Suprapubic skin (tissue), 4 donors: ENCODE measurements around the gene ZNF804A. TPM values are rescaled to one million over a fixed set of nuclear protein-coding genes. Genes with fewer than 3 reads are reported as not detected.

Experiments used
- DNase-seq, 2 donors: peaks; one replicate each; pipeline ENCODE4 v3.0.0-alpha.2; 2019; ENCODE audit warnings: low spot score in 2 of 2
- H3K27ac ChIP-seq: fragments of 200-600 bp; sonication (generic); one replicate; pipeline ENCODE4 v1.5.1; 2019
- H3K27me3 ChIP-seq: fragments of 200-600 bp; sonication (generic); one replicate; pipeline ENCODE4 v1.5.1; 2019
- H3K36me3 ChIP-seq: fragments of 200-600 bp; sonication (generic); one replicate; pipeline ENCODE4 v1.5.1; 2019
- H3K4me1 ChIP-seq: fragments of 200-600 bp; sonication (generic); one replicate; pipeline ENCODE4 v1.5.1; 2019
- H3K4me3 ChIP-seq: fragments of 200-600 bp; sonication (generic); one replicate; pipeline ENCODE4 v1.5.1; 2019; ENCODE audit warnings: mild to moderate bottlenecking
- H3K9me3 ChIP-seq: fragments of 200-600 bp; sonication (generic); one replicate; pipeline ENCODE4 v1.5.1; 2019
- EP300 ChIP-seq: sonication (generic); formaldehyde crosslinking; IDR thresholded peaks from one replicate; pipeline ENCODE4 v1.6.1; 2017; ENCODE audit warnings: antibody characterized with exemption
- POLR2A ChIP-seq, 2 donors: fragments of 450-650 bp; IDR thresholded peaks; one replicate each; pipeline ENCODE4 v1.6.1; 2017; ENCODE audit warnings: antibody characterized with exemption in 2 of 2, mild to moderate bottlenecking in 2 of 2, moderate library complexity in 2 of 2
- POLR2AphosphoS5 ChIP-seq, 3 donors: sonication (generic); formaldehyde crosslinking; IDR thresholded peaks; one replicate each; pipeline ENCODE4 v1.6.1; 2017; ENCODE audit warnings: antibody characterized with exemption in 3 of 3
- WGBS: methylation state at CpG from one replicate; pipeline ENCODE4 v1.1.5; 2018; 5-methylcytosine and 5-hydroxymethylcytosine counted together
- total RNA-seq, 4 donors: library from RNA; depleted of rRNA; stranded (reverse); fragments of >200 nt; gene quantifications; one replicate each; pipeline ENCODE4 v1.1.0, GENCODE V29; 2016
- TF ChIP-seq, protein P1 (sequence below), 2 donors: fragments of 200-600 bp in 1 of 2; fragments of 450-650 bp in 1 of 2; sonication (generic) in 1 of 2; IDR thresholded peaks; one replicate each; pipeline ENCODE4 v1.5.1; 2016 to 2019; ENCODE audit warnings: antibody characterized with exemption in 2 of 2, mild to moderate bottlenecking in 1 of 2, moderate library complexity in 1 of 2

The ZNF804A gene
- total RNA-seq, 4 donors from 2014 or later, result 1.0 TPM; not detected in 3

DNA sequence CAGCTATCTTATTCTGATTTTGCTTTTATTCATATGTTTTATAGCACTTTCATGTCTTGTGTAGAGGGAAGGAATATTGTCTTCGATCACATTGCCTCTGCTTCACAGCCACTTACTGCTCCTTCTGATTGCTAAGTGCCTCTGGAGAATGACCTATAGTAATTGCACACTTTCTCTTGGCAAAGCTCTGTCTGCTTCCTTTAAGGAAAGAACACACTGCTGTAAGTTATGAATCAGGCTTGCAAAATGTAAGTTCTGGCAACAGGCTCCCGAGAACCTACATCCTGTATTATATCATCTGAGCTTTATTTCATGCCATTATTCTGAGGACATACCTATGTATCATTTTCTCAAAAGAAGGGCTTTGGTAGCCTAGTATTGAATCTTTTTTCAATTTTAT, 170.7 kb downstream of the ZNF804A start:
- 49% methylated on average over 2 of the region's 2 CpGs for WGBS
- Histone ChIP-seq H3K4me3 (no peak overlapping the region), H3K27ac (no peak overlapping the region), H3K27me3 (no peaks in the 10 kb centered on the region), H3K4me1 (no peaks in the 10 kb centered on the region), H3K36me3 (no peaks in the 10 kb centered on the region), H3K9me3 (no peaks in the 10 kb centered on the region)
- no peak for DNase-seq
- no peak for TF ChIP-seq EP300
- no peak for TF ChIP-seq POLR2A (IDR thresholded peaks at IDR 0.05)
- no peak for TF ChIP-seq POLR2AphosphoS5 (IDR thresholded peaks at IDR 0.05)
- TF ChIP-seq, protein P1, sequence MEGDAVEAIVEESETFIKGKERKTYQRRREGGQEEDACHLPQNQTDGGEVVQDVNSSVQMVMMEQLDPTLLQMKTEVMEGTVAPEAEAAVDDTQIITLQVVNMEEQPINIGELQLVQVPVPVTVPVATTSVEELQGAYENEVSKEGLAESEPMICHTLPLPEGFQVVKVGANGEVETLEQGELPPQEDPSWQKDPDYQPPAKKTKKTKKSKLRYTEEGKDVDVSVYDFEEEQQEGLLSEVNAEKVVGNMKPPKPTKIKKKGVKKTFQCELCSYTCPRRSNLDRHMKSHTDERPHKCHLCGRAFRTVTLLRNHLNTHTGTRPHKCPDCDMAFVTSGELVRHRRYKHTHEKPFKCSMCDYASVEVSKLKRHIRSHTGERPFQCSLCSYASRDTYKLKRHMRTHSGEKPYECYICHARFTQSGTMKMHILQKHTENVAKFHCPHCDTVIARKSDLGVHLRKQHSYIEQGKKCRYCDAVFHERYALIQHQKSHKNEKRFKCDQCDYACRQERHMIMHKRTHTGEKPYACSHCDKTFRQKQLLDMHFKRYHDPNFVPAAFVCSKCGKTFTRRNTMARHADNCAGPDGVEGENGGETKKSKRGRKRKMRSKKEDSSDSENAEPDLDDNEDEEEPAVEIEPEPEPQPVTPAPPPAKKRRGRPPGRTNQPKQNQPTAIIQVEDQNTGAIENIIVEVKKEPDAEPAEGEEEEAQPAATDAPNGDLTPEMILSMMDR (IDR thresholded peaks at IDR 0.05), result no peak

DNA sequence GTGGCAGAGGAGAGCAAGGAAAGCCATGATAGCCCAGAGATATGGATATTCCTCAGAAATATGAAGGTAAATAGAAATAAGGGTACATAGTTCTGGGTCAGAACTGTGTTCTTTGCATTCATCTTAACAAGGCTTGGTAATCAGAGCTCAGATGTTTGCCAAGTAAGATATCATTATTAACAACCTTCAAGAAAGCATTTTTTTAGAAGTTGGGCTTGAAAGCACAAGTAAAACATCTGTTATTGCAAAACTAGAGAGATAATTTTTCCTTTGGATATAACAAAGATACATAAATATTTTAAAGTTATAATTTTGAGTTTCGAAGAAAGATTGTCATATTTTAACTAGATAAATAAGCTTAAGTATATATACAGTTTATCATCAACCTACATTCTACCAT, 171.4 kb downstream of the ZNF804A start:
- no peak overlapping the region for H3K27ac ChIP-seq
- H3K4me3 ChIP-seq, result no peak overlapping the region
- H3K27me3 ChIP-seq, result no peaks in the 10 kb centered on the region
- TF ChIP-seq POLR2A (IDR thresholded peaks at IDR 0.05) (no peak), POLR2AphosphoS5 (IDR thresholded peaks at IDR 0.05) (no peak)
- no peak for DNase-seq
- 39% methylated on average over 1 of the region's 1 CpG for WGBS
- H3K9me3 ChIP-seq, result no peaks in the 10 kb centered on the region
- no peaks in the 10 kb centered on the region for H3K36me3 ChIP-seq
- H3K4me1 ChIP-seq, result no peaks in the 10 kb centered on the region

DNA sequence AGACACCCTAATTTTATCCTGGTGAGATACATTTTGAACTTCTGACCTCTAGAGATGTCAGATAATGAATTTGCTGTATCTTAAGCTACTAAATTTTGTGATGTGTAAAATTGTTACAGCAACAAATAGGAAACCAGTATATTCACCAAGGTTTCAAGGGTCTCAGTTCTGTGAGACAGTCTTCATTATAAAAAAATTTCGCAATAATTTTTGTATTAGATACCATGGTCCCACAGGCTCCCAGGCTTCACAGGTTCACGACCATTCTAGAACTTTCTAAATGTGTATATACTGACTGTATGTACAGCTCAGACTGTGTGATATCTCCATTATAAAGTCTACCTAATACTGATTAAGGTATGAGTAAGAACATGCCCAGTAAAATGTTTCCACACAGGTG, 181.4 kb downstream of the ZNF804A start:
- H3K4me1 ChIP-seq, result no peaks in the 10 kb centered on the region
- H3K4me3 ChIP-seq, result no peak overlapping the region
- TF ChIP-seq POLR2AphosphoS5 (IDR thresholded peaks at IDR 0.05) (no peak), EP300 (no peak), POLR2A (IDR thresholded peaks at IDR 0.05) (no peak)
- TF ChIP-seq, protein P1 (IDR thresholded peaks at IDR 0.05), result no peak
- H3K27ac ChIP-seq, result no peak overlapping the region
- no peaks in the 10 kb centered on the region for H3K27me3 ChIP-seq
- 92% methylated on average over 2 of the region's 2 CpGs for WGBS
- no peak for DNase-seq
- no peaks in the 10 kb centered on the region for H3K9me3 ChIP-seq
- H3K36me3 ChIP-seq, result no peaks in the 10 kb centered on the region

DNA sequence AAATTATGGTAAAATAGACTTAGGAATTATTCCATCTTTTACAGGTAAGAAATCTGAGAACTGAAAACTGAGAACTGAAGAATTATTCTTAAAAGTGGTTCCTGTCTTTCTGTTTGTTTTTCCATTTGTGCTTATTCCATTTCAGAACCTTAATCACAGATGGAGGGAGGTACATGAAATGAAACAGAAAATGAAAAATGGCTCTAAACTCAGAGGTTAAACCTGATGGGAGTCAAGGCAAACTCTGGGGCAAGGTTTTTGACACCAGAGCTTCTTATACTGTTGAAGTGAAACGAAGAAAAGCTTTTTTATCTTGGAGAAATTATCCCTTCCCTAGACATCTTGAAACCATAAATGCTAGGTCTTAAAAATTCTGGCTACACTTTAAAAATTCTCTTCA, 182.1 kb downstream of the ZNF804A start:
- WGBS, result 47% methylated on average over 1 of the region's 1 CpG

DNA sequence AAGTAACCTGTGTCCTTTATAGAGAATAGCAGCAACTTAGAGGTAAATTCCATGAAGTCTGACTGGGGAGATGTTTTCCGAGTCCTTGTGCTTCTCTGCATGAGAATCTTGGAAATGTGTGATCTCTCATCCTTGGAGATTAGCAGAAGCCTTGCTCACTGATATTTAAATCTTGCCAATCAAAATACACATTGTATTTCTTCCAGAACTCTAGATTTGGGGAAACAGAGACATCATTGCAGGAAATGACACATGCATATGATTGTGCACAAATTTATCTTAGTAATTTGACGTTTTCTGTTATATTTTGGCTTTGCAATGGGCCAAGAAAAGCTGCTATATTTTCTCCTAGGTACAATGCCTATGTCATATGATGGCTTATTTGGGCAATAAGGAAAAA, 182.6 kb downstream of the ZNF804A start:
- no peaks in the 10 kb centered on the region for H3K27me3 ChIP-seq
- TF ChIP-seq POLR2A (IDR thresholded peaks at IDR 0.05) (no peak), EP300 (no peak), POLR2AphosphoS5 (IDR thresholded peaks at IDR 0.05) (no peak)
- TF ChIP-seq, protein P1 (IDR thresholded peaks at IDR 0.05), result no peak
- no peaks in the 10 kb centered on the region for H3K9me3 ChIP-seq
- 65% methylated on average over 2 of the region's 2 CpGs for WGBS
- H3K4me3 ChIP-seq, result no peak overlapping the region
- DNase-seq, result no peak
- no peak overlapping the region for H3K27ac ChIP-seq
- H3K36me3 ChIP-seq, result no peaks in the 10 kb centered on the region
- H3K4me1 ChIP-seq, result no peaks in the 10 kb centered on the region

More for the DNA sequence above, 182.1 kb downstream of the ZNF804A start:
- no peaks in the 10 kb centered on the region for H3K27me3 ChIP-seq
- H3K36me3 ChIP-seq, result no peaks in the 10 kb centered on the region
- DNase-seq, result no peak
- TF ChIP-seq POLR2AphosphoS5 (IDR thresholded peaks at IDR 0.05) (no peak), POLR2A (IDR thresholded peaks at IDR 0.05) (no peak), EP300 (no peak)
- TF ChIP-seq, protein P1 (IDR thresholded peaks at IDR 0.05), result no peak
- H3K4me1 ChIP-seq, result no peaks in the 10 kb centered on the region
- no peaks in the 10 kb centered on the region for H3K9me3 ChIP-seq
- H3K27ac ChIP-seq, result no peak overlapping the region
- no peak overlapping the region for H3K4me3 ChIP-seq

DNA sequence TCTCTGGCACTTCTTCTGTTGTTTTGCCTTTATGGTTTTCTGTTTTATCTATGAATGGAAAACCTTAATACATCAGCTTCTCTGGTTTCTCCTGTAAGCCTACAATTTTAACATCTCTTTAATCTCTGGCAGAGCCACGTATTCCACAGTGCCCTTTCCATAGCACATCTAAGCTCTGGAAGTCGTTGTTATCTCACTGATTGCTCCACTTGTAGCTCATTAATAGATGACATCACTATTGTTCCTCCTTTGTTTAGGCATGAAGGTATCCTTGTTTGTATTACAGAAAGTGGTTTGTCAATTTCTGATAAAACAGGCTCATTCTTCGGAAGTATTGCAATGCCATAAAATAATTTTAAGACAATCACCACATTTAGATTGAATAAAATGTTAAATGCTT, 185.2 kb downstream of the ZNF804A start:
- no peaks in the 10 kb centered on the region for H3K36me3 ChIP-seq
- no peaks in the 10 kb centered on the region for H3K4me1 ChIP-seq
- TF ChIP-seq POLR2A (IDR thresholded peaks at IDR 0.05) (no peak), POLR2AphosphoS5 (IDR thresholded peaks at IDR 0.05) (no peak), EP300 (no peak)
- TF ChIP-seq, protein P1 (IDR thresholded peaks at IDR 0.05), result no peak
- no peak for DNase-seq
- WGBS, result 68% methylated on average over 3 of the region's 3 CpGs
- H3K27me3 ChIP-seq, result no peaks in the 10 kb centered on the region
- H3K27ac ChIP-seq, result no peak overlapping the region
- no peaks in the 10 kb centered on the region for H3K9me3 ChIP-seq
- no peak overlapping the region for H3K4me3 ChIP-seq
